Lower leg skin (tissue), 3 donors: ENCODE measurements around the gene CAPN13.

ENCODE experiments used
- CTCF ChIP-seq, 3 donors: fragments of 450-650 bp; IDR thresholded peaks; one replicate each; pipeline ENCODE4 v1.5.1; 2016; ENCODE audit warnings: antibody characterized with exemption in 3 of 3, mild to moderate bottlenecking in 3 of 3, moderate library complexity in 2 of 3
- POLR2A ChIP-seq, 2 donors: fragments of 450-650 bp; IDR thresholded peaks; one replicate each; pipeline ENCODE4 v1.6.1; 2016 to 2017; ENCODE audit warnings: antibody characterized with exemption in 2 of 2, mild to moderate bottlenecking in 1 of 2, moderate library complexity in 1 of 2

- no peak for TF ChIP-seq POLR2A (IDR thresholded peaks at IDR 0.05)
- TF ChIP-seq CTCF (IDR thresholded peaks at IDR 0.05), result no peak
These were observed 19.7 kb upstream of the CAPN13 start for GRCh38 chr2:30826916-30827315.
